Measurements from ENCODE around the gene LRP1B.
"Not testable (repeated sequence)": the region's sequence is repeated elsewhere in the genome, so short reads cannot be mapped to it uniquely, and the experiment has no call there.

The LRP1B gene

DNA sequence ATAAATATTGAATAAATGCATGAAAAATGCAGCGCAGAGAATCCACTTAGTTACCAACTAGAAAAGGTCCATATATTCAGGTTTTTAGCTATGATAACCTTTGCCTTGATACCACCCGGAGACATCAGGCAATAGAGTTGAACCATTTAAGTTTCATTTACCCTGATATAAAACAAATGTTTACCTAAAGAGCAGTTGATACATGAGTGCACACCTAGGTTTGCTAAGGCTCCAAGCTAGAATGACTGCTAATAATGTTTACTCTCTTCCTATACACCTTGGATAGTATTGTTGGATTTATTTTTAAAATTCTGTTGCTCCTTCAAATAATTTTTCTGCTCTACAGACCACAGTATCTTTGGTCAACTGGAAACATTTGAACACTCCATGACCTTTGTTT lies 1463.6 kb downstream of the LRP1B start:
- TF ChIP-seq TAF1 (IDR thresholded peaks at IDR 0.05; ENCODE audit: borderline replicate concordance, low read depth, low read length) (no peak), POLR2AphosphoS5 (IDR thresholded peaks at IDR 0.05; ENCODE audit: low read depth, low read length) (no peak), POLR2A (IDR thresholded peaks at IDR 0.05; ENCODE audit: low read depth, low read length) (no peak)
- DNase-seq (ENCODE audit: insufficient read length): no peak
- no peak for FAIRE-seq

- DNase-seq (ENCODE audit: insufficient read length) (no peak), FAIRE-seq (no peak)
- TF ChIP-seq POLR2AphosphoS5 (IDR thresholded peaks at IDR 0.05; ENCODE audit: low read depth, low read length): no peak
- no peak for TF ChIP-seq TAF1 (IDR thresholded peaks at IDR 0.05; ENCODE audit: borderline replicate concordance, low read depth, low read length)
- no peak for TF ChIP-seq POLR2A (IDR thresholded peaks at IDR 0.05; ENCODE audit: low read depth, low read length)
Observed at GRCh38 chr2:140662504-140662903, 1468.3 kb downstream of the LRP1B start.

DNA sequence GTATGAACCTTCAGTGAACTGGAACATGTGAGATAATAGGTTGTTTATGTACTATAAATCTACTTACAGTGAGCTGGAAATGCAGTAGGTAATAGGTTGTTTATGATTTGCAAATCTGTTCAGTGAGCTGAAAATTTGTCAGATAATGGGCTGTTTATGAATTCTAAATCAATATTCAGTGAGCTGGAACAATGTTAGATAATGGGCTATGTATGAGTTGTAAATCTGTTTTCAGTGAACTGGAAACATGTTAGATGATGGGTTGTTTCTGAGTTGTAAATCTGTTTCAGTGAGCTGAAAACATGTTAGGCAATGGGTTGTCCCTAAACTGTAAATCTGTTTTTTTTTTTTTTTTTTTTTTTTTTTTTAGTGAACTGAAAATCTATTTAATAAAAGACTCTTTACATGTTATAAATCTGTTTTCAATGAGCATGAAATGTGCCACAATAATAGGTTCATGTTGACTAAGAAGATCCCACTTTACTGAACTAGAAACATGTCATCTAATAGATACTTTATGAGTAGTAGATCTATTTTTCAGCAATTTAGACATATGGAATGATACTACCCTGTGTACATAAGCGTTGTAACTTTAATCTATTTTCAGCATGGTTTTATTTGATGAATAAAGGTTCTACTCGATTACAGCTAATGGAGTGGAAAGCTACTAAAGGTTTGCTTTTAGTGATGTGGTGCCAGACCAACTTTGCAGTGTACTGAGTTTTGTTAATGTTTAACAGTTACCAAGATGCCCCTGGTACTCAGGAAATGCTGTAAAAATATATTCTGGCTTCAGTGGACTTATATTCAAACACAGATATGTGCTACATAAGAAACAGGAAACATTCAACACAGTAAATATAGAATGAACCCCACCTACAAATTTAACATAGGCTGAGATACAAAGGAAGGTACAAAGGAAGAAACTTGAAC lies 1471.8 kb downstream of the LRP1B start:
- DNase-seq (ENCODE audit: insufficient read length): no peak
- peak; percentile 14 for FAIRE-seq
- TF ChIP-seq TAF1 (IDR thresholded peaks at IDR 0.05; ENCODE audit: borderline replicate concordance, low read depth, low read length): no peak
- TF ChIP-seq POLR2AphosphoS5 (IDR thresholded peaks at IDR 0.05; ENCODE audit: low read depth, low read length): no peak
- no peak for TF ChIP-seq POLR2A (IDR thresholded peaks at IDR 0.05; ENCODE audit: low read depth, low read length)

DNA sequence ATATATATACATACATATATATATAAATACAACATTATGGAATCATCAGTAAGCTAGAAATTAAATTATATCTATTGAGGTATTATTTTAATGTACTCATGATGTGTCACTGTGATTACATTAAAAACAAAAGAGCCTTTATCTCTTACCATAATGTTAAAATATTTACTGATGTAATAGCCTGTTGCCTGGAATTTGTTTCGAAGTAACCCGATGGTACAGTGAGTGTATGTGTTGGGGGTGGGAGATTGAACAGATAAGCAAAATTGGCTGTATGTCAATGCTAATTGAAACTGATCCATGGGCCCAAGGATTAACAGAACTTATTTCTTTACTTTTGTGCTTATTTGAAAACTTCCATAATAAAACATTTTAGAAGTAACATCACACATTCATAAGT lies 1473.2 kb downstream of the LRP1B start:
- TF ChIP-seq TAF1 (IDR thresholded peaks at IDR 0.05; ENCODE audit: borderline replicate concordance, low read depth, low read length) (no peak), POLR2A (IDR thresholded peaks at IDR 0.05; ENCODE audit: low read depth, low read length) (no peak), POLR2AphosphoS5 (IDR thresholded peaks at IDR 0.05; ENCODE audit: low read depth, low read length) (no peak)
- DNase-seq (ENCODE audit: insufficient read length) (no peak), FAIRE-seq (no peak)

GRCh38 chr2:140654565-140654964 lies 1476.3 kb downstream of the LRP1B start:
- FAIRE-seq (no peak), DNase-seq (ENCODE audit: insufficient read length) (no peak)

GRCh38 chr2:140650825-140651224 lies 1480.0 kb downstream of the LRP1B start:
- TF ChIP-seq TAF1 (IDR thresholded peaks at IDR 0.05; ENCODE audit: borderline replicate concordance, low read depth, low read length) (no peak), POLR2A (IDR thresholded peaks at IDR 0.05; ENCODE audit: low read depth, low read length) (no peak)
- FAIRE-seq: no peak
- DNase-seq (ENCODE audit: insufficient read length): no peak

More at GRCh38 chr2:140654565-140654964, 1476.3 kb downstream of the LRP1B start:
- TF ChIP-seq POLR2AphosphoS5 (IDR thresholded peaks at IDR 0.05; ENCODE audit: low read depth, low read length) (no peak), TAF1 (IDR thresholded peaks at IDR 0.05; ENCODE audit: borderline replicate concordance, low read depth, low read length) (no peak), POLR2A (IDR thresholded peaks at IDR 0.05; ENCODE audit: low read depth, low read length) (no peak)

DNA sequence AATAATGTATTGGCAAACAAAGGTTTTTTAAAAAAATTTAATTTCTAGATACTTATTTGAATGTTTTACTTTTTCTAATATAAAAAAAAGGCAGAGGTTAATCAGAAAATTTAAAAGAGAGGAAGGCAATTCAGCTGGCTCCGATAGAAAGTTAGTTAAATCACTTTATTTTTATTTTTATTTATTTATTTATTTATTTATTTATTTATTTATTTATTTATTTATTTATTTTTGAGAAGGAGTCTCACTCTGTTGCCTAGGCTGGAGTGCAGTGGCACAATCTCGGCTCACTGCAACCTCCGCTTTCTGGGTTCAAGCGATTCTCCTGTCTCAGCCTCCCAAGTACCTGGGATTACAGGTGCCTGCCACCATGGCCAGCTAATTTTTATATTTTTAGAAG lies 1480.7 kb downstream of the LRP1B start:
- DNase-seq (ENCODE audit: insufficient read length); FAIRE-seq: not testable (repeated sequence)

GRCh38 chr2:140648393-140648792 lies 1482.4 kb downstream of the LRP1B start:
- FAIRE-seq: no peak
- TF ChIP-seq POLR2AphosphoS5 (IDR thresholded peaks at IDR 0.05; ENCODE audit: low read depth, low read length) (no peak), POLR2A (IDR thresholded peaks at IDR 0.05; ENCODE audit: low read depth, low read length) (no peak), TAF1 (IDR thresholded peaks at IDR 0.05; ENCODE audit: borderline replicate concordance, low read depth, low read length) (no peak)
- no peak for DNase-seq (ENCODE audit: insufficient read length)

GRCh38 chr2:140643761-140644187 lies 1487.0 kb downstream of the LRP1B start:
- FAIRE-seq (no peak), DNase-seq (ENCODE audit: insufficient read length) (no peak)
- TF ChIP-seq POLR2AphosphoS5 (IDR thresholded peaks at IDR 0.05; ENCODE audit: low read depth, low read length) (no peak), POLR2A (IDR thresholded peaks at IDR 0.05; ENCODE audit: low read depth, low read length) (no peak), TAF1 (IDR thresholded peaks at IDR 0.05; ENCODE audit: borderline replicate concordance, low read depth, low read length) (no peak)

GRCh38 chr2:140641163-140641562 lies 1489.7 kb downstream of the LRP1B start:
- FAIRE-seq: no peak
- TF ChIP-seq TAF1 (IDR thresholded peaks at IDR 0.05; ENCODE audit: borderline replicate concordance, low read depth, low read length): no peak
- TF ChIP-seq POLR2AphosphoS5 (IDR thresholded peaks at IDR 0.05; ENCODE audit: low read depth, low read length): no peak
- TF ChIP-seq POLR2A (IDR thresholded peaks at IDR 0.05; ENCODE audit: low read depth, low read length): no peak

GRCh38 chr2:140639628-140640027 lies 1491.2 kb downstream of the LRP1B start:
- FAIRE-seq (no peak), DNase-seq (ENCODE audit: insufficient read length) (no peak)
- no peak for TF ChIP-seq POLR2A (IDR thresholded peaks at IDR 0.05; ENCODE audit: low read depth, low read length)
- TF ChIP-seq TAF1 (IDR thresholded peaks at IDR 0.05; ENCODE audit: borderline replicate concordance, low read depth, low read length): no peak
- no peak for TF ChIP-seq POLR2AphosphoS5 (IDR thresholded peaks at IDR 0.05; ENCODE audit: low read depth, low read length)

More at GRCh38 chr2:140641163-140641562, 1489.7 kb downstream of the LRP1B start:
- DNase-seq (ENCODE audit: insufficient read length): no peak

- DNase-seq (ENCODE audit: insufficient read length): no peak
- TF ChIP-seq POLR2AphosphoS5 (IDR thresholded peaks at IDR 0.05; ENCODE audit: low read depth, low read length) (no peak), TAF1 (IDR thresholded peaks at IDR 0.05; ENCODE audit: borderline replicate concordance, low read depth, low read length) (no peak)
- FAIRE-seq: no peak
Observed at GRCh38 chr2:140630557-140630956, 1500.3 kb downstream of the LRP1B start.
